ENCODE data around the gene TPRG1L.

Gene TPRG1L

DNA sequence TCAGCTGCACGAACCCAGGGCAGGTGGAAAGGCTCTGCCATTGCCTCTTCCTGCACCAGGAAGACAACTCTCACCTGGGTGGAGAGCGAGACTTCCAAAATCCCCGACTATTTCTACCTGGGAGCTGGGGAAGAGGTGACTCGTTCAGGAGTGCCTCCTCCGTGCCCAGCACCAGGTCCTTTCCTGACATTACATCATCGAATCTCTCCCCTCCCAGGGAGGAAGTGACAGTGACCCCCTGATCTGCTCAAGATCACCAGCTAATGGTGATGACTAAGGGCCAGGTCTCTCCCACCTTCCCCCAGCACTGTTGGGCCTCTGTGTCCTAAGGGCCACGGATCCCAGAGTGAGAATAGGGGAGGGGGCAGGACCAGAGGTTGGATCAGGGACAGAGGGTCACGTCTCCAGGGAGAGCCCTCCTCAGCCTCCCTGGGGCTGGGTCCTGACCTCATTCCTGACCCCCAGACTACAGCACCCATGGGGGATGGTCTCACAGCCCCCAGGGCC lies 20.3 kb upstream of the TPRG1L start:
- peaks cover 19% of the 10 kb centered on the region for H3K27me3 ChIP-seq (ENCODE audit: control insufficient read depth, insufficient read depth, low read length)
- H3K4me1 ChIP-seq (ENCODE audit: control insufficient read depth, insufficient read depth, low read length): no peaks in the 10 kb centered on the region
- no peaks in the 10 kb centered on the region for H3K9me3 ChIP-seq (ENCODE audit: control insufficient read depth, low read length)
- no peak overlapping the region for H3K4me3 ChIP-seq (ENCODE audit: low read length)
- no peaks in the 10 kb centered on the region for H3K36me3 ChIP-seq (ENCODE audit: control insufficient read depth, insufficient read depth, low read length)
- H3K9ac ChIP-seq (ENCODE audit: low read length): no peak overlapping the region

DNA sequence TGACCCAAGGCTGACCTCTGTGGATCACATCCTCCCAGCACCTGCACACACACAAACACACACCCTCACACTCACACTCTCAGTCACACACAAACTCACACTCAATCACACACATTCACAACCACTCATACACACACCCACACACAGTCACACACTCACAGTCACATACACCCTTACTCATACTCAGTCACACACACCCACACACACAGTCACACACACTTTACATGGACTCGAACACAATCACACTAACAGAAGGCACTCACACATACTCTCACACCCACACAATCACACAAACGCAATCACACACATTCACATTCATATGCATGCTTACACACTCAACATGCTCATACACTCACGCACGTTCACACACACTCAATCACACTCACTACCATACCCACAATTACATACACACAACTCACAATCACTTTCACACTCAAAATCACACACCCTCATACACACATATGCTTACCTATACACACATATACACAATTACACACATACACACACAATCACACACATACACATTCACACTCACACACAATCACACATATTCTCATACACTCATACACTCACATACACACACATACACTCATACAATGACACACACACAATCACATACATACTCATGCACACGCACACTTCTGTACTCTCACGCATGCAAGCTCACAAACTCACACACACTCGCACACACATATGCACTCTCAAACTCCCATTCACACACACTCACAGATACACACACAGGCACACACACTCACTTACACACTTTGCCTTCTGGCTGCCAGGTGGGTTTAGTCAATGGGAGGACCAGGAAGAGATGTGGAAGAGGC lies 19.6 kb upstream of the TPRG1L start:
- Histone ChIP-seq H3K36me3 (ENCODE audit: control insufficient read depth, insufficient read depth, low read length) (no peaks in the 10 kb centered on the region), H3K9me3 (ENCODE audit: control insufficient read depth, low read length) (no peaks in the 10 kb centered on the region), H3K27me3 (ENCODE audit: control insufficient read depth, insufficient read depth, low read length) (peaks cover 26% of the 10 kb centered on the region), H3K4me3 (ENCODE audit: low read length) (no peak overlapping the region), H3K4me1 (ENCODE audit: control insufficient read depth, insufficient read depth, low read length) (no peaks in the 10 kb centered on the region), H3K9ac (ENCODE audit: low read length) (no peak overlapping the region)

DNA sequence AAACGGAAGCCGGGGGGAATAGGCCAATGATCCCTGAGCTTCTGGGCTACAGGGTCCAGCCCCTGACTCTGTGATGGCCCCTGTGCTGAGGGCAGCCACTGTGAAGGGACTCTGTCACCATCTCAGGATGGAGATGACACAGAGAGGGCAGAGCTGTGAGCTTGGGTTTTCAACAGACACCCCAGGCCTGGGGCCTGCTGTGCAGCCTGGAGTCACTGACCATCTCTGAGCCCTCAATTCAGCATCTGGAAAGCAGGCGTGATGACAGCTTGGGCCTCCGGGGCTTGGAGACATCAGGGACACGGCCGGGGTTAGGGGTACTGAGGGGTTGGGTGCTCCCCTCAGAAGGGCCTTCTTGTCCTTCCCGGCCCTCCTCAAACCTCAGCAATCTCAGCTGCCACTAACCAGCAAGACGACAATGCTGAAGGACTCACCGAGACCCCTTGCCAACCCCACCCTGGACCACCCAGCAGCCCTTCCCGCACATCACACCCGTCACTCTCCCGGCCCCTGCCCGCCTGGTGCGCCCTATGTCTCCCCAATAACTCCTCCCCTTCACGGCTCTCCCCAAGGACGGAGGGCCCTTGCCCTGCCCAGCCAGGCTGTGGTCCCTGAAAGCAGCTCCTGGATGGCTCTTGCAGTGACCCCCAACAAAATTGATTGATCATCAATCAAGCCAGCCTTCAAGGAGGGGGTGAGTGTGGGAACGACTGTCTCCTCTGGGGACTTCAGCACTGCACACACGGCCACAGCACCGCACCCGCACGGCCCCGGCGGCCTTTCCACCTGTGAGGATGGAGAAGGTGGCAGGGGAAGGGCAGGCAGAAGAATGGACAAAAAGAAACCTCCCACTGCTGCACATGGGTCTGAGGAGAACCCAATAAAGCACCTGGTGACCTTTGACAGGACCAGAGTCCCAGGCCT lies 17.8 kb upstream of the TPRG1L start:
- Histone ChIP-seq H3K36me3 (ENCODE audit: control insufficient read depth, insufficient read depth, low read length) (no peaks in the 10 kb centered on the region), H3K9ac (ENCODE audit: low read length) (no peak overlapping the region), H3K4me3 (ENCODE audit: low read length) (no peak overlapping the region), H3K27me3 (ENCODE audit: control insufficient read depth, insufficient read depth, low read length) (peaks cover 34% of the 10 kb centered on the region), H3K4me1 (ENCODE audit: control insufficient read depth, insufficient read depth, low read length) (peaks cover 9% of the 10 kb centered on the region), H3K9me3 (ENCODE audit: control insufficient read depth, low read length) (no peaks in the 10 kb centered on the region)

DNA sequence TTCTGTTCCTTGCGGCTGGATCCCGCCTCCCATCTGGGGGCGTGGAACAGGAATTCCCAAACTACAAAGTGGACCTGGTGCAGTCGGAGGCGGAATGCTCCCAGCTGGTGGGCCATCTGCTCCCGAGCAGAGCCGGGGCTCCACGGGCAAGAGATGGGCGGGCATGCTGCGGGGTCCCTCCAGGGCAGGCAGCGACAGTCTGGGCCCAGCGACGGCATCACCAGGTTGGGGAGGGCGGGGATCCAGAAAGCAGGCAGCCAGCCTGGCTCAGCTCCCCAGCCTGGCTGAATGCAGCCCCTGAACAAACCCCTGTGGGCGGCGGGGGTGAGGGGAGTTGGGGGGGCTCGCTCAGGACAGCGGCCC lies 17.1 kb upstream of the TPRG1L start:
- Histone ChIP-seq H3K36me3 (ENCODE audit: control insufficient read depth, insufficient read depth, low read length) (no peaks in the 10 kb centered on the region), H3K4me1 (ENCODE audit: control insufficient read depth, insufficient read depth, low read length) (peaks cover 13% of the 10 kb centered on the region), H3K9ac (ENCODE audit: low read length) (no peak overlapping the region), H3K4me3 (ENCODE audit: low read length) (no peak overlapping the region), H3K9me3 (ENCODE audit: control insufficient read depth, low read length) (no peaks in the 10 kb centered on the region), H3K27me3 (ENCODE audit: control insufficient read depth, insufficient read depth, low read length) (peaks cover 35% of the 10 kb centered on the region)

DNA sequence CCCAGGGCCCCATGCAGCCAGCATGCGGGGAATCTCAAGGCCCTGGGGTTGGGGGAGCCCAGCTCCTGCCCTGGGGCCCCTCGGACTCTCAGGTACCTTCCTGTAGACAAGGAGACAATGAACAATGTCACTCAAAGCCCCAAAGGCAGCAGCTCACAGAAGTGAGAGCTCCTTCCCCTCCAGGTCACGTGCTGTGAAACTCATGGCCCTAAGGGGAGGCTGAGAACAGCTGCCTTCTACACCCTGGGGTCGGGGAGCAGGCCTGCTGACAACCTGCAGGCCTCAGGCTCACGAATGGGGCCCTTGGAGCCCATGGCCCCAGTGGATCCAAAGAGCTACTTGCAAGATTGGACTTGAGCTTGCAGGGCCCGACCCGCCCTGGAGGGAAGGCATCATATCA lies 16.7 kb upstream of the TPRG1L start:
- Histone ChIP-seq H3K9me3 (ENCODE audit: control insufficient read depth, low read length) (no peaks in the 10 kb centered on the region), H3K4me3 (ENCODE audit: low read length) (no peak overlapping the region), H3K4me1 (ENCODE audit: control insufficient read depth, insufficient read depth, low read length) (peaks cover 17% of the 10 kb centered on the region), H3K9ac (ENCODE audit: low read length) (no peak overlapping the region), H3K36me3 (ENCODE audit: control insufficient read depth, insufficient read depth, low read length) (no peaks in the 10 kb centered on the region), H3K27me3 (ENCODE audit: control insufficient read depth, insufficient read depth, low read length) (peaks cover 39% of the 10 kb centered on the region)

DNA sequence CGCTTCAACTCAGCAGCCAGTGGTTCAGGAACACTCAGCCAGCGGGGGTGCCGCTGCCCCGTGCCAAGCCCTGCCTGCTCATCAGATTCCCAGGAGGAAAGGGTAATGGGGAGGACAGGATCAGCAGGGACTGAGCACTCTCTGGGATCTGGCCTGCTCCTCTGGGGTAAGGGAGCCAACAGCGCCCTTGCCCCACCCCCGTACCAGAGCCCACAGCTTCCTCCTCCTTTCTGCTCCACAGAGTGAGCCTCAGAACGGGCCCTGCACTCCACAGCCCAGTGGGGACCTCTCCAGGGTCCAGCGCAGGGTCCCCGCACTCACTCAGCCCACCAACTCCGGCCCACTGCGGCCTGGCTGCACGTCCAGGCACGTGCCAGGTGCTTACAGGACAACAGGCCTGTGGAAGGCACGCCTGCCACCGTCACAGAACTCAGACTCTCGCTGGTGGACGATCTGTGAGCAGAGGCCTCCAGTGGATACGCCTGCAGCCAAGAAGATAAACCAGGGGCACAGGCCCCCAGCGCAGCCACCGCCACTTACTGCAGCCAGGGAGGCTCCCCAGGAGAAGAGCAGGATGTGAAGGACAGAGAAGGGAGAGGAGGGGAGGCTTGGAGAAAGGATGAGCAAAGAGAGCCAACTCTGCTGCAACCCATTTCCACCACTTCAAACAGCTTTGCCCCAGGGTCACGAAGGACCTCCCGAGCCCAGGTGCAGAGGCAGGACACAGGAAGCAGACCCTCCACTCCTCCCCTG lies 15.6 kb upstream of the TPRG1L start:
- H3K4me3 ChIP-seq (ENCODE audit: low read length): no peak overlapping the region
- no peaks in the 10 kb centered on the region for H3K9me3 ChIP-seq (ENCODE audit: control insufficient read depth, low read length)
- peaks cover 24% of the 10 kb centered on the region for H3K4me1 ChIP-seq (ENCODE audit: control insufficient read depth, insufficient read depth, low read length)
- H3K27me3 ChIP-seq (ENCODE audit: control insufficient read depth, insufficient read depth, low read length): peaks cover 37% of the 10 kb centered on the region
- no peaks in the 10 kb centered on the region for H3K36me3 ChIP-seq (ENCODE audit: control insufficient read depth, insufficient read depth, low read length)
- no peak overlapping the region for H3K9ac ChIP-seq (ENCODE audit: low read length)

DNA sequence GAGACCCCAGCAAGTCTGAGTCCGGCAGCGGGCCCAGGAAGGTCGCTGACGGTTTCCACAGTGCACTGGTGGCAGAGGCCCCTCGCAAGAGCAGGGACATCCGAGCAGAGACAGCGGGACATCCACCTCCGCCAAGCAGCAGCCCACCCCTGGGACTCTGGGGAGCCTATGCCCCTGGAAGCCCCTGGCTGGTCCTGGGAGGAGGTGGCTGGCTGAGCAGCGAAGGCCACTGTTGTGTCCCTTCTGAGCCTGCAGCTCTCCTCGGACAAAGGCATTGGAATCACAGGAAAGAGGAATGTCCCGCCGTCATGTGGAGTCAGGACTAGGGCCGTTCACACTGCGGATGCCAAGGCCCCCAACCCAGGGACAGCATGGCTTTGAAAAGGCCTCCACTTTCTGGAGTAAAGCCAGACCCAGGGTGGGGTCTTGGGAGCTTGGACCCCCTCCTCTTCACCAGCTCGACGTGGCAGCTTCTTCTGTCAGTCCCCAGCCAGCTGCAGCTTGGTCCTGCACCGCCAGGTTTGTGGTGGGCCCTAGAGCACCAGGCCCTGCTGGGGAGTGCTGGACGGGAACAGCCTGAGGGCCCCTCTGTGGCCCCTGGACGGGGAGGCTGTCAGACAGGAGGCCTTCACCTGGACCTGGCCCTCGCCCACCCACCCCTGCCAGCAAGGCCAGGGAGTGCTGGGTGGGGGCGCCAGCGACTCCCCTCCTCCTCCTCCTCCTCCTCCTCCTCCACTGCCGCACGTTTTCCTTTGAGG lies 14.9 kb upstream of the TPRG1L start:
- H3K4me1 ChIP-seq (ENCODE audit: control insufficient read depth, insufficient read depth, low read length): peaks cover 24% of the 10 kb centered on the region
- H3K9me3 ChIP-seq (ENCODE audit: control insufficient read depth, low read length): no peaks in the 10 kb centered on the region
- H3K4me3 ChIP-seq (ENCODE audit: low read length): no peak overlapping the region
- H3K36me3 ChIP-seq (ENCODE audit: control insufficient read depth, insufficient read depth, low read length): no peaks in the 10 kb centered on the region
- peaks cover 37% of the 10 kb centered on the region for H3K27me3 ChIP-seq (ENCODE audit: control insufficient read depth, insufficient read depth, low read length)
- no peak overlapping the region for H3K9ac ChIP-seq (ENCODE audit: low read length)

DNA sequence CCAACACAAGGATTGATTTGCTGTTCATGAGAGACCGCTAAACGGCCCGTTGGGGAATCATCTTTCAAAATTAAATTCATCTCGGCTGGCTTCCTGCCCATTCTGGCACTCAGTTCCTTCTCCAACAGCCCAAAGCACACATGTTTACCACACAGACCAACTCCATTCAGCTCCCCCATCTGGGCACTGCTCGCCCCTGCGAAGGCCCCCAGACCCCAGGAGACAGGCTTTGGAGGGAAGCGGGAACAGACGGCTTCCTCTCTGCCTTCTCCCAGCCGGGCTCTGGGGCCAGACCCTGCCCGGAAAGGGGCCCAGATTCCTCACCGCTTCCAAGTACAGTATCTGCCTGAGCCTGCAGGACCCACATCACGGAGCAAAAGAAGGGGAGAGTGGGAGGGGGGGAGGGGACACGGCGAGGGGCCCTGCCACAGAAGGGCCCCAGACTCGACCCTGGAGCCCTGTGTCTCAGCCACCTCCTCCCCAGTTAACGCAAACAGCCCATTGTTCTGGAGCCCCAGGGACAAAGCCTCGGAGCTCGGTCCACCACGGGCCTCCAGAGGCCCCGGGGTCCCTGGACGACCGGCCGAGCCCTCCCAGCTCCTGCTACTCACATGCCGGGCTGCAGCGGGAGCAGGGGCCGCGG lies 14.2 kb upstream of the TPRG1L start:
- Histone ChIP-seq H3K36me3 (ENCODE audit: control insufficient read depth, insufficient read depth, low read length) (no peaks in the 10 kb centered on the region), H3K4me1 (ENCODE audit: control insufficient read depth, insufficient read depth, low read length) (peaks cover 24% of the 10 kb centered on the region), H3K4me3 (ENCODE audit: low read length) (no peak overlapping the region), H3K9me3 (ENCODE audit: control insufficient read depth, low read length) (no peaks in the 10 kb centered on the region), H3K27me3 (ENCODE audit: control insufficient read depth, insufficient read depth, low read length) (peaks cover 37% of the 10 kb centered on the region), H3K9ac (ENCODE audit: low read length) (no peak overlapping the region)

DNA sequence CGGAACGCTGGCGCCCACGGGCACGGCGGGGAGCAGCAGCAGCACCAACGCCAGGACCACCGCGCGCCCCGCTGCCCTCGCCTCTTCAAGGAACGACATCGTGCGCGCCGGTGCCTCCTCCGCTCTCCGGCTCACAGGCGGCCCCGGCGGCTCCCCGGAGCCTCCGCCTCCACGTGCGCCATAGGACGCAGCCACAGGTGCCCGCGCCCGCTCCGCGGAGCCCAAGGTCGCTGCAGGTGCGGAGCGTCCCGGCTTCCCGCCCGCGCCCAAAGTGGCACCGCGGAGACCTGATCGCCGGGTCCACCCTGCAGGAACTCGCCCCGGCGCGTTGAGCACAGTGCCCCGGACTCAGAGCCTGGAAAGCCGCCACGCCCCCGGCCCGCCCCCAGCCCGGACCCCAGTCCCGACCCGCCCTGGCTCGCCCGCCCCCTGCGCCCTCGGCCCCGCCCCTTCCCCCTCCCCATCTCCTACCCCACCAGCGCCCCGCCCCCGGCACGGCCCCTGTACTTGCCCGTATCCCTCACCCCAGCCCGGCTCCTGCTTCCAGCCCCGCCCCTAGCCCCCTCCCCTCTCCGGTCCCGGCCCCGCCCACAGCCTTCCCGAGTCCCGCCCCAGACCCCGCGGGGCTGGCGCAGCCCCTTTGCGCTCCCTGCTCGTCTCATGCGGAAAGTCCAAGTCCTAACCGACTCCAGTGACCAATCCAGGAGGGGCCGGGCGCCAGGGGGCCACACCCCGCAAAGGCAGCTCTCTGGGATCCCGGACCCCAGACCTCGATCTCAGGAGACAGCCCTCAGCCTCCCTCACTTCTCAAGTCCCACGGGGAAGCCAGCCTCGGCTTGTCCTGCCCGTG lies 13.4 kb upstream of the TPRG1L start, which contains the start of gene MEGF6:
Gene MEGF6 (minus strand): TSS at position 339 of the 850 bp plus-strand sequence. CDS start 240 bp downstream, at position 99.
- H3K27me3 ChIP-seq (ENCODE audit: control insufficient read depth, insufficient read depth, low read length): peaks cover 37% of the 10 kb centered on the region
- H3K4me3 ChIP-seq (ENCODE audit: low read length): no peak within 1 kb of the TSS
- H3K9me3 ChIP-seq (ENCODE audit: control insufficient read depth, low read length): no peaks in the 10 kb centered on the region
- H3K4me1 ChIP-seq (ENCODE audit: control insufficient read depth, insufficient read depth, low read length): peaks cover 24% of the 10 kb centered on the region
- no peak within 1 kb of the TSS for H3K9ac ChIP-seq (ENCODE audit: low read length)
- no peaks in the 10 kb centered on the region for H3K36me3 ChIP-seq (ENCODE audit: control insufficient read depth, insufficient read depth, low read length)

DNA sequence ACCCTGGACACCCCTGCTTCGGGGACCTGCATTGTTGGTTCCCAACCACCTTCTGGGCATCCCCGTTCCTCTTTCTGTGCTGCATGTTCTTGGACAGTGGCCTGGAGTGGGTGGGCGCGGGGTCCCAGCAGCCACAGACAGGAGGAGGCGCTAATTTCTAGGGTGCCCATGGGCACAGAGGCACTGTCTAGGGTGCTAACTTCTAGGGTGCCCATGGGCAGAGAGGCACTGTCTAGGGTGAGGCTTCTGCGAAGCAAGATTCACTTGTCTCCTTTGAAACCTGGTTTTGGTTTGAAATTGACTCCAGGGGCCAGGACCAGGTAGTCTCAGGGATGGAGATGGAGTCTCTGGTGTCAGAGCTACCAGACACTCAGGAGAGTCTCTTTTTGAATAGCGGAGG lies 12.7 kb upstream of the TPRG1L start:
- Histone ChIP-seq H3K9ac (ENCODE audit: low read length) (no peak overlapping the region), H3K4me3 (ENCODE audit: low read length) (no peak overlapping the region), H3K36me3 (ENCODE audit: control insufficient read depth, insufficient read depth, low read length) (no peaks in the 10 kb centered on the region), H3K4me1 (ENCODE audit: control insufficient read depth, insufficient read depth, low read length) (peaks cover 24% of the 10 kb centered on the region), H3K27me3 (ENCODE audit: control insufficient read depth, insufficient read depth, low read length) (peaks cover 37% of the 10 kb centered on the region), H3K9me3 (ENCODE audit: control insufficient read depth, low read length) (no peaks in the 10 kb centered on the region)
